Measurements from ENCODE around the gene LELP1. TPM values are rescaled to one million over a fixed set of nuclear protein-coding genes. Genes with fewer than 3 reads are reported as not detected.

The LELP1 gene
- polyA plus RNA-seq, 2 donors = not detected

- H3K36me3 ChIP-seq (ENCODE audit: control insufficient read depth in 2 of 2, insufficient read depth in 2 of 2, low read length in 1 of 2) = no peaks in the 10 kb centered on the region
- no peaks in the 10 kb centered on the region for H3K9me3 ChIP-seq (ENCODE audit: control insufficient read depth in 2 of 2, insufficient read depth in 1 of 2, low read depth in 1 of 2, low read length in 1 of 2)
- no peak overlapping the region for H3K4me3 ChIP-seq (ENCODE audit: low read depth in 1 of 2, low read length in 2 of 2)
- 75 to 84% methylated on average over 4 of the region's 4 CpGs for WGBS, 2 donors
- H3K27ac ChIP-seq (ENCODE audit: low read depth in 2 of 2, low read length in 1 of 2) = no peak overlapping the region
- H3K27me3 ChIP-seq (ENCODE audit: control insufficient read depth in 1 of 2, insufficient read depth in 2 of 2, low read length in 2 of 2) = no peaks in the 10 kb centered on the region
- no peaks in the 10 kb centered on the region for H3K4me1 ChIP-seq (ENCODE audit: control insufficient read depth in 2 of 2, insufficient read depth in 2 of 2, low read length in 1 of 2)
Observed at GRCh38 chr1:153195216-153195615, 8.0 kb upstream of the LELP1 start.

- Histone ChIP-seq H3K36me3 (ENCODE audit: control insufficient read depth in 2 of 2, insufficient read depth in 2 of 2, low read length in 1 of 2) (no peaks in the 10 kb centered on the region), H3K27ac (ENCODE audit: low read depth in 2 of 2, low read length in 1 of 2) (no peak overlapping the region), H3K4me1 (ENCODE audit: control insufficient read depth in 2 of 2, insufficient read depth in 2 of 2, low read length in 1 of 2) (no peaks in the 10 kb centered on the region), H3K27me3 (ENCODE audit: control insufficient read depth in 1 of 2, insufficient read depth in 2 of 2, low read length in 2 of 2) (no peaks in the 10 kb centered on the region), H3K4me3 (ENCODE audit: low read depth in 1 of 2, low read length in 2 of 2) (no peak overlapping the region), H3K9me3 (ENCODE audit: control insufficient read depth in 2 of 2, insufficient read depth in 1 of 2, low read depth in 1 of 2, low read length in 1 of 2) (no peaks in the 10 kb centered on the region)
- WGBS, 2 donors = 73 to 75% methylated on average over 4 of the region's 4 CpGs
Observed at GRCh38 chr1:153202006-153202405, 1.2 kb upstream of the LELP1 start.

GRCh38 chr1:153206631-153207030 is 3.4 kb downstream of the LELP1 start:
- Histone ChIP-seq H3K36me3 (ENCODE audit: control insufficient read depth in 2 of 2, insufficient read depth in 2 of 2, low read length in 1 of 2) (no peaks in the 10 kb centered on the region), H3K9me3 (ENCODE audit: control insufficient read depth in 2 of 2, insufficient read depth in 1 of 2, low read depth in 1 of 2, low read length in 1 of 2) (no peaks in the 10 kb centered on the region), H3K4me3 (ENCODE audit: low read depth in 1 of 2, low read length in 2 of 2) (no peak overlapping the region), H3K27me3 (ENCODE audit: control insufficient read depth in 1 of 2, insufficient read depth in 2 of 2, low read length in 2 of 2) (no peaks in the 10 kb centered on the region), H3K27ac (ENCODE audit: low read depth in 2 of 2, low read length in 1 of 2) (no peak overlapping the region), H3K4me1 (ENCODE audit: control insufficient read depth in 2 of 2, insufficient read depth in 2 of 2, low read length in 1 of 2) (no peaks in the 10 kb centered on the region)
- WGBS, 2 donors = 86 to 90% methylated on average over 9 of the region's 9 CpGs

GRCh38 chr1:153210206-153210605 is 7.0 kb downstream of the LELP1 start:
- 50 to 60% methylated on average over 7 of the region's 7 CpGs for WGBS, 2 donors
- Histone ChIP-seq H3K4me3 (ENCODE audit: low read depth in 1 of 2, low read length in 2 of 2) (no peak overlapping the region), H3K27ac (ENCODE audit: low read depth in 2 of 2, low read length in 1 of 2) (no peak overlapping the region), H3K36me3 (ENCODE audit: control insufficient read depth in 2 of 2, insufficient read depth in 2 of 2, low read length in 1 of 2) (no peaks in the 10 kb centered on the region), H3K9me3 (ENCODE audit: control insufficient read depth in 2 of 2, insufficient read depth in 1 of 2, low read depth in 1 of 2, low read length in 1 of 2) (no peaks in the 10 kb centered on the region), H3K4me1 (ENCODE audit: control insufficient read depth in 2 of 2, insufficient read depth in 2 of 2, low read length in 1 of 2) (no peaks in the 10 kb centered on the region), H3K27me3 (ENCODE audit: control insufficient read depth in 1 of 2, insufficient read depth in 2 of 2, low read length in 2 of 2) (no peaks in the 10 kb centered on the region)

- Histone ChIP-seq H3K27ac (ENCODE audit: low read depth in 2 of 2, low read length in 1 of 2) (no peak overlapping the region), H3K4me1 (ENCODE audit: control insufficient read depth in 2 of 2, insufficient read depth in 2 of 2, low read length in 1 of 2) (no peaks in the 10 kb centered on the region), H3K27me3 (ENCODE audit: control insufficient read depth in 1 of 2, insufficient read depth in 2 of 2, low read length in 2 of 2) (no peaks in the 10 kb centered on the region), H3K36me3 (ENCODE audit: control insufficient read depth in 2 of 2, insufficient read depth in 2 of 2, low read length in 1 of 2) (no peaks in the 10 kb centered on the region), H3K9me3 (ENCODE audit: control insufficient read depth in 2 of 2, insufficient read depth in 1 of 2, low read depth in 1 of 2, low read length in 1 of 2) (no peaks in the 10 kb centered on the region), H3K4me3 (ENCODE audit: low read depth in 1 of 2, low read length in 2 of 2) (no peak overlapping the region)
- WGBS, 2 donors = 55 to 63% methylated on average over 5 of the region's 5 CpGs
Observed at GRCh38 chr1:153212201-153212600, 9.0 kb downstream of the LELP1 start.

GRCh38 chr1:153213519-153213918 is 10.3 kb downstream of the LELP1 start:
- Histone ChIP-seq H3K4me1 (ENCODE audit: control insufficient read depth in 2 of 2, insufficient read depth in 2 of 2, low read length in 1 of 2) (no peaks in the 10 kb centered on the region), H3K9me3 (ENCODE audit: control insufficient read depth in 2 of 2, insufficient read depth in 1 of 2, low read depth in 1 of 2, low read length in 1 of 2) (no peaks in the 10 kb centered on the region), H3K27ac (ENCODE audit: low read depth in 2 of 2, low read length in 1 of 2) (no peak overlapping the region), H3K36me3 (ENCODE audit: control insufficient read depth in 2 of 2, insufficient read depth in 2 of 2, low read length in 1 of 2) (no peaks in the 10 kb centered on the region), H3K27me3 (ENCODE audit: control insufficient read depth in 1 of 2, insufficient read depth in 2 of 2, low read length in 2 of 2) (no peaks in the 10 kb centered on the region), H3K4me3 (ENCODE audit: low read depth in 1 of 2, low read length in 2 of 2) (no peak overlapping the region)
- WGBS, 2 donors = 97 to 99% methylated on average over 4 of the region's 4 CpGs

- Histone ChIP-seq H3K27ac (ENCODE audit: low read depth in 2 of 2, low read length in 1 of 2) (no peak within 1 kb of the TSS), H3K36me3 (ENCODE audit: control insufficient read depth in 2 of 2, insufficient read depth in 2 of 2, low read length in 1 of 2) (no peaks in the 10 kb centered on the region), H3K4me3 (ENCODE audit: low read depth in 1 of 2, low read length in 2 of 2) (no peak within 1 kb of the TSS), H3K9me3 (ENCODE audit: control insufficient read depth in 2 of 2, insufficient read depth in 1 of 2, low read depth in 1 of 2, low read length in 1 of 2) (no peaks in the 10 kb centered on the region), H3K27me3 (ENCODE audit: control insufficient read depth in 1 of 2, insufficient read depth in 2 of 2, low read length in 2 of 2) (no peaks in the 10 kb centered on the region), H3K4me1 (ENCODE audit: control insufficient read depth in 2 of 2, insufficient read depth in 2 of 2, low read length in 1 of 2) (no peaks in the 10 kb centered on the region)
- WGBS, 2 donors = 63 to 88% methylated on average over 3 of the region's 3 CpGs
Observed at GRCh38 chr1:153217212-153217611, 14.0 kb downstream of the LELP1 start, which contains the start of gene PRR9. Gene PRR9 (plus strand): TSS chr1:153217584. CDS start chr1:153218145, 561 bp downstream.

GRCh38 chr1:153217744-153218416 is 14.7 kb downstream of the LELP1 start:
- Histone ChIP-seq H3K36me3 (ENCODE audit: control insufficient read depth in 2 of 2, insufficient read depth in 2 of 2, low read length in 1 of 2) (no peaks in the 10 kb centered on the region), H3K9me3 (ENCODE audit: control insufficient read depth in 2 of 2, insufficient read depth in 1 of 2, low read depth in 1 of 2, low read length in 1 of 2) (no peaks in the 10 kb centered on the region)
- WGBS, 2 donors = 59 to 65% methylated on average over 2 of the region's 2 CpGs

GRCh38 chr1:153220606-153221303 is 17.5 kb downstream of the LELP1 start:
- Histone ChIP-seq H3K4me1 (ENCODE audit: control insufficient read depth in 2 of 2, insufficient read depth in 2 of 2, low read length in 1 of 2) (peaks cover 0 to 2% of the 10 kb centered on the region in 2 donors), H3K9me3 (ENCODE audit: control insufficient read depth in 2 of 2, insufficient read depth in 1 of 2, low read depth in 1 of 2, low read length in 1 of 2) (no peaks in the 10 kb centered on the region), H3K4me3 (ENCODE audit: low read depth in 1 of 2, low read length in 2 of 2) (no peak overlapping the region), H3K36me3 (ENCODE audit: control insufficient read depth in 2 of 2, insufficient read depth in 2 of 2, low read length in 1 of 2) (no peaks in the 10 kb centered on the region), H3K27ac (ENCODE audit: low read depth in 2 of 2, low read length in 1 of 2) (no peak overlapping the region), H3K27me3 (ENCODE audit: control insufficient read depth in 1 of 2, insufficient read depth in 2 of 2, low read length in 2 of 2) (no peaks in the 10 kb centered on the region)
- WGBS, 2 donors = 49 to 51% methylated on average over 6 of the region's 6 CpGs

More at GRCh38 chr1:153217744-153218416, 14.7 kb downstream of the LELP1 start:
- H3K27me3 ChIP-seq (ENCODE audit: control insufficient read depth in 1 of 2, insufficient read depth in 2 of 2, low read length in 2 of 2) = no peaks in the 10 kb centered on the region
- peaks cover 0 to 2% of the 10 kb centered on the region in 2 donors for H3K4me1 ChIP-seq (ENCODE audit: control insufficient read depth in 2 of 2, insufficient read depth in 2 of 2, low read length in 1 of 2)
- no peak overlapping the region for H3K4me3 ChIP-seq (ENCODE audit: low read depth in 1 of 2, low read length in 2 of 2)
- H3K27ac ChIP-seq (ENCODE audit: low read depth in 2 of 2, low read length in 1 of 2) = no peak overlapping the region
